ENCODE results near the gene ATP2B2.

The ATP2B2 gene

GRCh38 chr3:10518506-10519150 lies 13.2 kb upstream of the ATP2B2 start:
- Histone ChIP-seq H3K27me3 (ENCODE audit: low read depth, low read length) (no peaks in the 10 kb centered on the region), H3K4me3 (ENCODE audit: low read depth in 1 of 2, low read length in 2 of 2) (no peak overlapping the region), H3K36me3 (ENCODE audit: control insufficient read depth in 1 of 2, insufficient read depth in 2 of 2, low read length in 2 of 2) (no peaks in the 10 kb centered on the region), H3K27ac (ENCODE audit: low read length) (no peak overlapping the region), H3K4me1 (ENCODE audit: control insufficient read depth in 1 of 2, insufficient read depth in 2 of 2, low read length in 2 of 2) (peaks cover 0 to 6% of the 10 kb centered on the region in 2 donors), H3K9me3 (ENCODE audit: control insufficient read depth in 1 of 2, low read length in 2 of 2) (no peaks in the 10 kb centered on the region)

- Histone ChIP-seq H3K9me3 (ENCODE audit: control insufficient read depth in 1 of 2, low read length in 2 of 2) (no peaks in the 10 kb centered on the region), H3K4me3 (ENCODE audit: low read depth in 1 of 2, low read length in 2 of 2) (no peak overlapping the region), H3K36me3 (ENCODE audit: control insufficient read depth in 1 of 2, insufficient read depth in 2 of 2, low read length in 2 of 2) (no peaks in the 10 kb centered on the region), H3K27ac (ENCODE audit: low read length) (no peak overlapping the region), H3K4me1 (ENCODE audit: control insufficient read depth in 1 of 2, insufficient read depth in 2 of 2, low read length in 2 of 2) (peaks cover 0 to 6% of the 10 kb centered on the region in 2 donors), H3K27me3 (ENCODE audit: low read depth, low read length) (no peaks in the 10 kb centered on the region)
Observed at GRCh38 chr3:10517627-10518026, 12.2 kb upstream of the ATP2B2 start.

- Histone ChIP-seq H3K4me3 (ENCODE audit: low read depth in 1 of 2, low read length in 2 of 2) (no peak overlapping the region), H3K27ac (ENCODE audit: low read length) (no peak overlapping the region), H3K4me1 (ENCODE audit: control insufficient read depth in 1 of 2, insufficient read depth in 2 of 2, low read length in 2 of 2) (peaks cover 0 to 6% of the 10 kb centered on the region in 2 donors), H3K36me3 (ENCODE audit: control insufficient read depth in 1 of 2, insufficient read depth in 2 of 2, low read length in 2 of 2) (no peaks in the 10 kb centered on the region), H3K9me3 (ENCODE audit: control insufficient read depth in 1 of 2, low read length in 2 of 2) (no peaks in the 10 kb centered on the region), H3K27me3 (ENCODE audit: low read depth, low read length) (no peaks in the 10 kb centered on the region)
Observed at GRCh38 chr3:10516544-10517452, 11.4 kb upstream of the ATP2B2 start.

- H3K9me3 ChIP-seq (ENCODE audit: control insufficient read depth in 1 of 2, low read length in 2 of 2) = no peaks in the 10 kb centered on the region
- no peak overlapping the region for H3K27ac ChIP-seq (ENCODE audit: low read length)
- no peak overlapping the region for H3K4me3 ChIP-seq (ENCODE audit: low read depth in 1 of 2, low read length in 2 of 2)
- H3K4me1 ChIP-seq (ENCODE audit: control insufficient read depth in 1 of 2, insufficient read depth in 2 of 2, low read length in 2 of 2) = peaks cover 0 to 6% of the 10 kb centered on the region in 2 donors
- no peaks in the 10 kb centered on the region for H3K27me3 ChIP-seq (ENCODE audit: low read depth, low read length)
- no peaks in the 10 kb centered on the region for H3K36me3 ChIP-seq (ENCODE audit: control insufficient read depth in 1 of 2, insufficient read depth in 2 of 2, low read length in 2 of 2)
Observed at GRCh38 chr3:10515884-10516495, 10.6 kb upstream of the ATP2B2 start.

- Histone ChIP-seq H3K4me1 (ENCODE audit: control insufficient read depth in 1 of 2, insufficient read depth in 2 of 2, low read length in 2 of 2) (peaks cover 0 to 6% of the 10 kb centered on the region in 2 donors), H3K27me3 (ENCODE audit: low read depth, low read length) (no peaks in the 10 kb centered on the region), H3K4me3 (ENCODE audit: low read depth in 1 of 2, low read length in 2 of 2) (no peak overlapping the region), H3K27ac (ENCODE audit: low read length) (no peak overlapping the region), H3K36me3 (ENCODE audit: control insufficient read depth in 1 of 2, insufficient read depth in 2 of 2, low read length in 2 of 2) (no peaks in the 10 kb centered on the region), H3K9me3 (ENCODE audit: control insufficient read depth in 1 of 2, low read length in 2 of 2) (no peaks in the 10 kb centered on the region)
Observed at GRCh38 chr3:10515396-10515795, 10.0 kb upstream of the ATP2B2 start.

- Histone ChIP-seq H3K36me3 (ENCODE audit: control insufficient read depth in 1 of 2, insufficient read depth in 2 of 2, low read length in 2 of 2) (no peaks in the 10 kb centered on the region), H3K27me3 (ENCODE audit: low read depth, low read length) (no peaks in the 10 kb centered on the region), H3K4me3 (ENCODE audit: low read depth in 1 of 2, low read length in 2 of 2) (no peak overlapping the region), H3K27ac (ENCODE audit: low read length) (no peak overlapping the region), H3K9me3 (ENCODE audit: control insufficient read depth in 1 of 2, low read length in 2 of 2) (no peaks in the 10 kb centered on the region), H3K4me1 (ENCODE audit: control insufficient read depth in 1 of 2, insufficient read depth in 2 of 2, low read length in 2 of 2) (peaks cover 0 to 6% of the 10 kb centered on the region in 2 donors)
Observed at GRCh38 chr3:10514407-10515069, 9.2 kb upstream of the ATP2B2 start.

- Histone ChIP-seq H3K9me3 (ENCODE audit: control insufficient read depth in 1 of 2, low read length in 2 of 2) (no peaks in the 10 kb centered on the region), H3K4me1 (ENCODE audit: control insufficient read depth in 1 of 2, insufficient read depth in 2 of 2, low read length in 2 of 2) (peaks cover 0 to 6% of the 10 kb centered on the region in 2 donors), H3K27ac (ENCODE audit: low read length) (no peak overlapping the region), H3K4me3 (ENCODE audit: low read depth in 1 of 2, low read length in 2 of 2) (no peak overlapping the region), H3K27me3 (ENCODE audit: low read depth, low read length) (no peaks in the 10 kb centered on the region), H3K36me3 (ENCODE audit: control insufficient read depth in 1 of 2, insufficient read depth in 2 of 2, low read length in 2 of 2) (no peaks in the 10 kb centered on the region)
Observed at GRCh38 chr3:10513306-10513705, 7.9 kb upstream of the ATP2B2 start.

GRCh38 chr3:10512687-10513086 lies 7.3 kb upstream of the ATP2B2 start:
- Histone ChIP-seq H3K4me3 (ENCODE audit: low read depth in 1 of 2, low read length in 2 of 2) (no peak overlapping the region), H3K9me3 (ENCODE audit: control insufficient read depth in 1 of 2, low read length in 2 of 2) (no peaks in the 10 kb centered on the region), H3K27ac (ENCODE audit: low read length) (no peak overlapping the region), H3K4me1 (ENCODE audit: control insufficient read depth in 1 of 2, insufficient read depth in 2 of 2, low read length in 2 of 2) (peaks cover 0 to 6% of the 10 kb centered on the region in 2 donors), H3K27me3 (ENCODE audit: low read depth, low read length) (no peaks in the 10 kb centered on the region), H3K36me3 (ENCODE audit: control insufficient read depth in 1 of 2, insufficient read depth in 2 of 2, low read length in 2 of 2) (no peaks in the 10 kb centered on the region)

- no peaks in the 10 kb centered on the region for H3K9me3 ChIP-seq (ENCODE audit: control insufficient read depth in 1 of 2, low read length in 2 of 2)
- peaks cover 0 to 1% of the 10 kb centered on the region in 2 donors for H3K4me1 ChIP-seq (ENCODE audit: control insufficient read depth in 1 of 2, insufficient read depth in 2 of 2, low read length in 2 of 2)
- H3K36me3 ChIP-seq (ENCODE audit: control insufficient read depth in 1 of 2, insufficient read depth in 2 of 2, low read length in 2 of 2) = no peaks in the 10 kb centered on the region
- H3K4me3 ChIP-seq (ENCODE audit: low read depth in 1 of 2, low read length in 2 of 2) = no peak overlapping the region
- H3K27me3 ChIP-seq (ENCODE audit: low read depth, low read length) = no peaks in the 10 kb centered on the region
- no peak overlapping the region for H3K27ac ChIP-seq (ENCODE audit: low read length)
Observed at GRCh38 chr3:10511809-10512494, 6.6 kb upstream of the ATP2B2 start.

GRCh38 chr3:10510743-10511432 lies 5.5 kb upstream of the ATP2B2 start:
- H3K9me3 ChIP-seq (ENCODE audit: control insufficient read depth in 1 of 2, low read length in 2 of 2) = no peaks in the 10 kb centered on the region
- no peak overlapping the region for H3K4me3 ChIP-seq (ENCODE audit: low read depth in 1 of 2, low read length in 2 of 2)
- no peak overlapping the region for H3K27ac ChIP-seq (ENCODE audit: low read length)
- peaks cover 4% of the 10 kb centered on the region for H3K27me3 ChIP-seq (ENCODE audit: low read depth, low read length)
- H3K36me3 ChIP-seq (ENCODE audit: control insufficient read depth in 1 of 2, insufficient read depth in 2 of 2, low read length in 2 of 2) = no peaks in the 10 kb centered on the region
- H3K4me1 ChIP-seq (ENCODE audit: control insufficient read depth in 1 of 2, insufficient read depth in 2 of 2, low read length in 2 of 2) = no peaks in the 10 kb centered on the region
